Measurements from ENCODE around the gene IL32.
"Not testable (repeated sequence)": the region's sequence is repeated elsewhere in the genome, so short reads cannot be mapped to it uniquely, and the experiment has no call there.

IL32 gene

DNA sequence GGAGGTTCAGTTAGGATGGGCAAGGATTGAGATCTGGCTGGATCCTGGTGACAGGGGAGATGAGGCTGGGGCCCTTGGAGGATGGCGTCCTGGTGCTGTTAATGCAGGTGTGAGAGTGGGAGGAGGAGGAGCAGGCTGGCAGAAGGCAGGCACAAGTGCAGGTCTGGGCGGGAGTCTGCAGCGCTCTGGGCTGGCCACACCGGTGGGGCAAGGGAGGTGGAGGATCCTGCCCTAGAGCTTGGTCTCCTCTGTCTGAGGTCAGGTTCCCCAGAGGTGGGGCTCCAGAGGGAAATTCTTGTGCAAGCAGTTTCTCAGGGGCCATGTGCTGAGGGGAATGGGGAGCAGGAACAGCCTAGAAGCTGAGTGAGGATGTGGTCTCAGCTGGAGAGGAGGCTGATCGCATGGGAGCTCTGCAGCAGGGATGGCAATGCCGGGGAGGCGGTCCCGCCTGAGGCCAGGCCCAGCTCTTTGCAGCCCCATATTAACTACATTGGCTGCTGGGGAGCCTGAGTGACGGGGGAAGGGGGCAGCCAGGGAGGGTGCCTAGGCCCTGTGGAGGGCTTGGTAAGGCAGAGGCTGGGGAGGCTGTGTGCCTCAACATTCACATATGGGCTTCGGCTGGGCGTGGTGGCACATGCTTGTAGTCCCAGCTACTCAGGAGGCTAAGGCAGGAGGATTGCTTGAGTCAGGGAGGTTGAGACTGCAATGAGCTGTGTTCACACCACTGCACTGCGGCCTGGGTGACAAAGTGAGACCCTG is 12.7 kb upstream of the IL32 start:
- DNase-seq: not testable (repeated sequence)

DNA sequence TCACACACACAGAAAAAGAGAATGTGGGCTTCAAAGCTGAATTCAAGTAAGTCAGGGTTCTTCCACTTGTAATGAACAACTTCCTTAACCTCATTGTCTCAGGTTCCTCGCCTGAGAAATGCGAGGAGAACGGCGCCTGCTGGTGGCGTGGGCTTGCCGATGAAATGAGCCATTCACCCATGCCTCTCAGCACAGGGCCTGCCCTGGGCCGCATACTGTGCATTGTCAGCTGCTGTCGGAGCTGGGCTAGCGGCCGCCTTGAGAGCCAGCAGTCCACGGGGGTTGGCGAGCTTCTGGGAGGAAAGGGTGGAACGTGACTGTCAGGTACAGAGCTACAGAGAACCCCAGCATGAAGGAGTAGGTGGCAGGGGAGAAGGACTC is 12.1 kb upstream of the IL32 start:
- not testable (repeated sequence) for DNase-seq

DNA sequence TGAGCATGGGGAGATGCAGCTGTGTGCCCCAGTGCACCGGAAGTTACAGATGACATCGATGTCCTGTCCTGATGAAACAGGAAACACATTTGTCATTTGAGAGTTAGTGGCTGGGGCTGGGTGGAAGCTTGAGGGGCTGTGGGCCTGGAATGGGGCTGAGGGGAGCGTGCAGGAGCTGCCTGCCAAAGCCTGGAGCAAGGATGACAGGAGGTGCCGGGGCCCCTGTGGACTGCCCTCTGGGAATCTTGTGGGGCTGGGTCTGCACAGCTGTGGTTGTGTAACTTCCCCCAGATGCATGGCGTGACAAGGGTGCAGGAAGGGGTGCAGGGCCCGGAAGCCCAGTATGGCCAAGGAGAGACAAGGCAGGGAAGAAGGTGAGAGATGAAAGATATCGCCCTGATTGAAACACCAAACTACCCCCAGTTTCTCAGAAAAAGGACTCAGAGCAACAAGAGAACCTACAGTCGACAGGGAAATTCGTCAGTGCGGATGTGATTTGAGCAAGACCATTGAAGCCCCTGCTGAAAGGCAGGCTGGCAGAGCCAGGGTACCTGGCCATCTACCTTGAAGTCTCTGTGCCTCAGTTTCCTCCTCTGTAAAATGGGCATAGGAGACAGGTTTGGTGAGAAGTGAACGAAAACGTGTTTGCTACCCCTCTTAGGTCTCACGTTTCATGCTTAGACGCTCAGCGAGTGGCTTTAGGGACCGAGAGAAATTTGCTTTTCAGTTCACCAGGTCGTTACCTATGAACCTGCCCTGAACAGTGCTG is 10.3 kb upstream of the IL32 start:
- no peak for DNase-seq

DNA sequence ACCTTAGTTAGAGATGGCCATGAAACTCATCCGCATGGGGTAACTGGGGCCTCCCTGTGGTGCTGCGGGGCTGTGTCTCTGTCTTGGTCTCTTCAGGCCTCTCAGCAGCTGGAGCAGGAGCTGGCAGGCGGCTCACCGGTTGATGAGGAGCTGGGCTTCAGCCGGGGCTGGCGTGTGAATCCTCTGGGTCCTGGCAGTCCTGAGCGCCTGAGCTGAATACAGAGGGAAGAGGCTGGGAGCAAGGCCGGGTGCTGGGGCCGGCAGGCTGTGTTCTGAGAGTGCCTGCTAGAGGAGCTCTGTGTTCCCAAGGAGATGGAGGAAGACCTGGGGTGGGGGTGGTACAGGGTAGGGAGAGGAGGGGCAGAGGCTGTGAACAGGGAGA is 9.7 kb upstream of the IL32 start:
- DNase-seq: not testable (repeated sequence)

DNA sequence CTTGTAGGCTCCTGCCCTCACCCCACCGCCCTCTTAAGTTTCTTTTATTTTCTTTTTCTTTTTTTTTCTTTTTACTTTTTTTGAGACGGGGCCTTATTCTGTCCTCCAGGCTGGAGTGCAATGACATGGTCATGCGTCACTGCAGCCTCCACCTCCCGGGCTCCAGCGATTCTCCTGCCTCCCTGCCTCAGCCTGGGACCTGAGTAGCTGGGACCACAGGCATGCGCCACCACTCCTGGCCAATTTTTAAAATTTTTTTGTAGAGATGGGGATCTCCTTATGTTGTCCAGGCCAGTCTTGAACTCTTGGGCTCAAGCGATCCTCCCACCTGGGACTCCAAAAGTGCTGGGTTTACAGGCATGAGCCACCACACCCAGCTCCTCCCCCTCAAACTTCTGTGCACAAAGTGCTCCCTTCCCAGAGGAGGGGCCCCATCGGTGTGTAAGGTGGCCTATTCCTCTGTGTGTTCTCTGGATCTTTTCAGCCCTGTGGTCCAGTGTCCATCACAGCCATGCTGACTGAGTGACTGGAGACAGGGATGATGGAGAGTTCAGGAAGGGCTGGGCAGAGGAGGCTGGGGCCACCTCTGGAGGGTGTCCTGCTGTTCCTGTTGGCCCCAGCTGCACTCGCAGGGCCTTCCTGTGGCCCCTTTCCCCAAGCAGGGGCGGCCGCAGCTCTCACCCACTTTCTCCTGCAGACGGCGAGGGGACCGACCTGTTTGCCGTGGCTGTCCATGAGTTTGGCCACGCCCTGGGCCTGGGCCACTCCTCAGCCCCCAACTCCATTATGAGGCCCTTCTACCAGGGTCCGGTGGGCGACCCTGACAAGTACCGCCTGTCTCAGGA is 8.9 kb upstream of the IL32 start:
- no peak for DNase-seq

DNA sequence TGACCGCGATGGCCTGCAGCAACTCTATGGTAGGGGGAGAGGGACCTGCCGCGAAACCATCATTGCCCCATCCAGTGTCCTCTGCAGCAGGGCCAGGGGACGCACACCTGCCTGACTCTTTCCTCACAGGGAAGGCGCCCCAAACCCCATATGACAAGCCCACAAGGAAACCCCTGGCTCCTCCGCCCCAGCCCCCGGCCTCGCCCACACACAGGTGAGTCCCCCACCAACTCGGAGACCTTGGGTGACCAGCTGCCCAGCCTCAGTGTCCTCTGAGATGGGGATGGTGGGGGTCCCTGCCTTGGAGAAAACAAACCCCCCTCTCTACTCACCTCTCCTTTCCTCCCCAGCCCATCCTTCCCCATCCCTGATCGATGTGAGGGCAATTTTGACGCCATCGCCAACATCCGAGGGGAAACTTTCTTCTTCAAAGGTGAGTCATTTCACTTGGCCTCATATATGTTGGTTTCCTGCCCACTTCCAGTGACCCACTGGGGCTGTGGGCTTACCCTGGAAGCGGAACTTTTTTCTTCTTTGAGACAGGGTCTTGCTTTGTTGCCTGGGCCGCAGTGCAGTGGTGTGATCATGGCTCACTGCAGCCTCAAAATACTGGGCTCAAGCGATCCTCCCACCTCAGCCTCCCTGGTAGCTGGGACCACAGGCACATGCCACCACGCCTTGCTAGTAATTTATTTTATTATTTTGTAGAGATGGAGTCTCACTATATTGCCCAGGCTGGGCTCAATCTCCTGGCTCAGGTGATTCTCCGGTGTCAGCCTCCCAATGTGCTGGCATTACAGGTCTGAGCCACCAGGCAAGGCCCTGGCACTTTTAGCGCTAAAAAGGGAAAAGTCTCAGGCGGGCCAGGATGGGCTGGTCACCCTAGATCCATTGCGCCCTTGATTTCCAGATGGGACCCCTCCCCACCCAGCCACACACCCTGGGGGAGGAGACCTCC is 8.0 kb upstream of the IL32 start:
- DNase-seq: no peak

DNA sequence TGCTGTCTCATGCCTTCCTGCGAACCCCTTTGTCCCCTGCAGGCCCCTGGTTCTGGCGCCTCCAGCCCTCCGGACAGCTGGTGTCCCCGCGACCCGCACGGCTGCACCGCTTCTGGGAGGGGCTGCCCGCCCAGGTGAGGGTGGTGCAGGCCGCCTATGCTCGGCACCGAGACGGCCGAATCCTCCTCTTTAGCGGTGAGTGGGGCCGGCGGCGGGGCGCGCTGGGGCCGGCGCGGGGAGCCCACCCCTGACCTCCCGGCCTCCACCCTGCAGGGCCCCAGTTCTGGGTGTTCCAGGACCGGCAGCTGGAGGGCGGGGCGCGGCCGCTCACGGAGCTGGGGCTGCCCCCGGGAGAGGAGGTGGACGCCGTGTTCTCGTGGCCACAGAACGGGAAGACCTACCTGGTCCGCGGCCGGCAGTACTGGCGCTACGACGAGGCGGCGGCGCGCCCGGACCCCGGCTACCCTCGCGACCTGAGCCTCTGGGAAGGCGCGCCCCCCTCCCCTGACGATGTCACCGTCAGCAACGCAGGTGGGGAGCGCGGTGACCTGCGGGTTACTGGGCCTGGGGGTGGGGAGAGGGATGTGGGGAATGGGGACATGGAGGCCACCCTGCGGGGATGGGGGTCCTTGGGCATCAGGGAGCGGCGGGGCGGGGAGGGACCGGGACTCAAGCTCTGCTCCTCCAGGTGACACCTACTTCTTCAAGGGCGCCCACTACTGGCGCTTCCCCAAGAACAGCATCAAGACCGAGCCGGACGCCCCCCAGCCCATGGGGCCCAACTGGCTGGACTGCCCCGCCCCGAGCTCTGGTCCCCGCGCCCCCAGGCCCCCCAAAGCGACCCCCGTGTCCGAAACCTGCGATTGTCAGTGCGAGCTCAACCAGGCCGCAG is 7.1 kb upstream of the IL32 start:
- DNase-seq: peak; percentile 44

DNA sequence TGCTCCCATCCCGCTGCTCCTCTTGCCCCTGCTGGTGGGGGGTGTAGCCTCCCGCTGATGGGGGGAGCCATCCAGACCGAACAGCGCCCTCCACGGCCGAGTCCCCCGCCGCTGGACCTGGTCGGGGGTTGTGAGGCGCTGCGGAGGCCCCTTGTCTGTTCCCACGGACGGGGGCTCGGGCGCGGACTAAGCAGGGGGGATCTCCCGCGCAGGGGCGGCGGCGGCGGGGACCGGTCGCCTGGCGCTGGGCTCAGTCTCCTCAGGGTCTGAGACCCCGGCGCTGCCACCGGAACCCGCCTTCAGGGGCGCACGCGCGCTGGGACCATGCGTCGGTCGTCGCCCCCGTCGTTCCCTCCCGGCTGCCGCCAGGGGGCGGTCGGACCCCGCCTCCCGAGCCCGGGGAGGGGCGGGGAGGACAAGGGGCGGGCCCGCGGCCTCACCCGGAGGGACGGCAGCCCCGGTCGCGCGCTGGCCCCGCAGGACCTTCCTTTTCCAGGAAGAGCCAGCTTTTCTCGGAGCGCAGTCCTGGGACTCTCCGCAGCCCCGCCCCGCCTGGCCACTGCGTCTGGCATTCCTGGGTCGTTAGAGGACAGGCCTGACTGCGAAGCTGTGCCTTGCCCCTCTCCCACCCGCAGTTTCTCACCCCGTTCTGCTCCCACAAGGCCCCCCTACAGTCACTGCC is 6.3 kb upstream of the IL32 start:
- DNase-seq: peak; percentile 82

DNA sequence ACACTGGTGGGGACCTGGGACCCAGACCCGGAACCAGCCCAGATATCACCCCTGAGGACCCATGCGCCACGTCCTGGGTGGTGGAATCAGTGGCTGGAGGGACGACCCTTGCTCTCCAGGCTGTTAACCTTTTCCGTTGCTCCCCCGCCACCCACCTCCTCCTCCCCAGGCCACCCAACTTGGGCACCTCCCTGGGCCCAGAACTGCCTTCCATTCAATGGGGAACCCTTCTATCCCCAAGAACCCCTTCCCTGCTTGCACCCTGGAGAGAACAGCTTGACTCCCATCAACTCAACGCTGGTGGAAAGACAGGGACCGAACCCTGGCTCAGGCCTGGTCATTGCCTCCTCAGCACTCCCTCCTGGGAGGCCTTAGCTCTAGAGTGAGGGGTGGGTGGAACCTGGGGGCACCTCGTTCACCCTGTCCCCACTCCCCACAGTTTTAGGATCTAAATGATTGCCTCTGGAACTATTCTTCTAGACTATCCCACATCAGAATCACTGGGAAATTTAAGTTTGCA is 5.7 kb upstream of the IL32 start:
- DNase-seq: no peak

DNA sequence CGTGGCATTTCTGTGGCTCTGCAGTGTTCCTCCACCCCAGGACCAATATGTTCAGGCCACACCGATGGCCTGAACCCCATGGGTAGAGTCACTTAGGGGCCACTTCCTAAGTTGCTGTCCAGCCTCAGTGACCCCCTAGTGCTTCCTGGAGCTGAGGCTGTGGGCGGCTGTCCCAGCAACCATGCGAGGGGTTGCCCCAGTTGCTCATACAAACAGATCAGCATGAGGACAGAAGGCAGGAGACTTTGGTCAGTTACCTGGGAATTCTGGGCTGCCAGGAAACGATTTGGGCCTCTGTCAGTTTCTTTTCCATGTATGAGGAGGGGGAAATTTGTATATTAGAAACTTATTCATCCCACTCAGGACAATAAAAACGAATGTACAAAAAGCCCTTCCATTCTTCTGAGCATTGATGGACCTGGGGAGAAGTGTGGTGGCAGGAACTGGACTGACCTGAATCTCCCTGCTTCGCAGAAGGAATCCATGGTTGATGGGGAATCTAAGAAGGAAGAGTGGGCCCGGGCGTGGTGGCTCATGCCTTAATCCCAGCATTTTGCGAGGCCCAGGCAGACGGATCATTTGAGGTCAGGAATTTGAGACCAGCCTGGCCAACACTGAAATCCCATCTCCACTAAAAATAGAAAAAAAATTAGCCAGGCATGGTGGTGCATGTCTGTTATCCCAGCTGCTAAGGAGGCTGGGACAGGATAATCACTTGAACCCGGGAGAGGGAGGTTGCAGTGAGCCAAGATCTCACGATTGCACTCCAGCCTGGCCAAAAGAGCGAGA is 4.9 kb upstream of the IL32 start:
- no peak for DNase-seq

DNA sequence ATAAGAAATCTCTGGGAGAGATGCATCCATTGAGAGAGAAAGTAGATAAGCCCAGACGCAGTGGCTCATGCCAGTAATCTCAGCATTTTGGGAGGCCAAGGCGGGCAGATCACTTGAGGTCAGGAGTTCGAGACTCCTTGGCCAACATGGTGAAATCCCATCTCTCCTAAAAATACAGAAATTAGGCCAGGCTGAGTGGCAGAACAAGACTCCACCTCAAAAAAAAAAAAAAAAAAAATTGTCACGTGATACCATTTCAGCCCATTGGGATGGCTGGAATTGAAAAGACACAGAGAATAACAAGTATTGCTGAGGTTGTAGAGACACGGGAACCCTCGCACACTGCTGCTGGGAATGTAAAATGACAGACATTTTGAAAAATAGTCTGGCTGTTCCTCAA is 2.9 kb upstream of the IL32 start:
- no peak for DNase-seq

DNA sequence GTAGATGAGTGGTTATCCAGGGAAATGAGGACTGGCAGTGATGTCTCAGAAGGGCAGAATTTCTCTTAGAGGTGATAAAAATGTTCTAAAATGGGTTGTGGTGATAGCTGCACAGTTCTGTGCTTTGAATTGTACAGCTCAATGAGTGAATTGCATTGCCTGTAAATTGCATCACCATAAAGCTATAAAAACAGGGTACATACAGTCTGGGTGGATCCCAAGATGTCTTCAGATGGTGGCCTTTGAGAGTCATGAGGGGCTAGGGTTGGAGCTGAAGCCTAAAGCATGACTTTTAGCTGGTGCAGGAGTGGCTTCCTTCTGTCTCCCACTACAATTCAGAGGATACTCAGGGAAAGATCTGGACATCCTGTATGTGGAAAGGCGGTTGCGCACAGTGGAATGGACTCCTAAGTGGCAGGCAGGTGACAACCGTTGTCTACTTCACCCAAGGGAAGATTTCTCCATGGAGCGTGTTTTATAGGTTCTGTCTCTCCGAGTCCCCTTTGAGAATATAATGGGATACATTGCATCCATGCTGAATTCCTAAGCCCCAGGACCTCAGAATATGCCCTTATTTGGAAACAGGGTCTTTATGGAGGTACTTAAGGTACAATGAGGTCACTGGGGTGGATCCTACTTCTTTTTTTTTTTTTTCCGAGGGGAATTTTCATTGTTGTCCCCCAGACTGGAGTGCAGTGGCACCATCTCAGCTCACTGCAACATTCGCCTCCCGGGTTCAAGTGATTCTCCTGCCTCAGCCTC is 1.6 kb upstream of the IL32 start:
- no peak for DNase-seq

DNA sequence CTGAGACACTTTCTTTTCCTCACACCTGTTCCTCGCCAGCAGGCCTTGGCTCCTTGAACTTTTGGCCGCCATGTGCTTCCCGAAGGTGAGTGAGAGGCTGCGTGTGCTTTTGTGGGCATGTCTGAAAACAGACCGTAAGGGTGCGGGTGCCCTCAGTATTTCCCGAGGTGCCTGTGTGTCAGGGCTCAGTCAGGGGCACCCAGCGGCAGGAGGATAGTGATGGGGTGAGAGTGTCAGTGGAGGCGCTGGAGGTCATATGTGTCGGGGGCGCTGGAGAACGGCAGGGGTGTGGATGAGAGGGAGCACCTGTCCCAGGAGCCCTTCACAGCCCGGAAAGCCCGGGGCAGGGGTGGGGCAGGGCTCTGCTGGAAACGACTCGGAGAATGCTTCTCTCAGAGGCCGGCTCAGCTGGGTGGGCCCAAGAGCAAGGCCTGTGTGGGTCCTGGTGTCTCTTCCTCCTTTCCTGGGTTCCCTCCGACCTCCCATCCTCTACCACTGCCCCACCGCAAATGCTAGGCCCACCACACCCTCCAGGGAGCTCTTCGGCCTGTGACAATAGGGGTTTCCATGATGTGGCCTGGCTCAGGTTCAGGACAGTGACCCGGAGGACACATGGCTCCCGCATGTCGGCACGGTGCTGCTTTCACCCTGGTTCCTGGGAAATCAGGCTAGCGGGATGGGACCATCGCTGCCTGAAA is 451 bp downstream of the IL32 start:
- DNase-seq: no peak

DNA sequence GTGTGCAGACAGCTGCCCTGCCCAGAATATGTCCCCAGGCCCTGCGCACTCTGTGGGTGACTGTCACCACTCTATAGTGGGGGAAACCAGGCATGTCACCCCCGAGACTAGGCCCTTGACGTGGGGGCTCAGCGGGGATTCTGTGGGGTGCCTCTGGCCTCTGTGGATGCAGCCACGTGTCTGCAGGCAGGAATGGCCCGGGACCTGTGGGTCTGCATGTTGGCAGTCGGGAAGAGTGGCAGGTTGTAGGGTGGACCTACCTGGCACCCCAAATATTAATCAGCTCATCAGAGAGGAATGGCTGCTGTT is 954 bp downstream of the IL32 start:
- DNase-seq: no peak

DNA sequence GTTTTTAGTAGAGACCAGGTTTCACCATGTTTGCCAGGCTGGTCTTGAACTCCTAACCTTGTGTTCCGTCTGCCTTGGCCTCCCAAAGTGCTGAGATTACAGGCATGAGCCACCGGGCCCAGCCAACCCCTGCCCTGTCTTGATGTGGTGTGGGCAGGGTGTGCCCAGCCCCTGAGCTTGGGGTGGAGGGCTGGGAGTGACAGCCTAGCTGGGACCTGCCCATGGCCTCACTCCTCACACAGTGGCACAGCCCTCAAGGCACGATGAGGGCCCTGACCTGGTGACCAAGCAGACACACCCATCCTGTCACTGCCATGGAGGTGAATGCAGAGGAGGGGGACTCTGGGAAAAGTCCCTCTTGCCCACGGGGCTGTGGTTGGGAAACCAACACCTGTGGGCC is 3.0 kb downstream of the IL32 start:
- no peak for DNase-seq

DNA sequence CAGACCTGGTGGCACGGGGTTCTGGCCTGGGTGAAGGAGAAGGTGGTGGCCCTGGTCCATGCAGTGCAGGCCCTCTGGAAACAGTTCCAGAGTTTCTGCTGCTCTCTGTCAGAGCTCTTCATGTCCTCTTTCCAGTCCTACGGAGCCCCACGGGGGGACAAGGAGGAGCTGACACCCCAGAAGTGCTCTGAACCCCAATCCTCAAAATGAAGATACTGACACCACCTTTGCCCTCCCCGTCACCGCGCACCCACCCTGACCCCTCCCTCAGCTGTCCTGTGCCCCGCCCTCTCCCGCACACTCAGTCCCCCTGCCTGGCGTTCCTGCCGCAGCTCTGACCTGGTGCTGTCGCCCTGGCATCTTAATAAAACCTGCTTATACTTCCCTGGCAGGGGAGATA is 3.7 kb downstream of the IL32 start:
- DNase-seq: not testable (repeated sequence)

DNA sequence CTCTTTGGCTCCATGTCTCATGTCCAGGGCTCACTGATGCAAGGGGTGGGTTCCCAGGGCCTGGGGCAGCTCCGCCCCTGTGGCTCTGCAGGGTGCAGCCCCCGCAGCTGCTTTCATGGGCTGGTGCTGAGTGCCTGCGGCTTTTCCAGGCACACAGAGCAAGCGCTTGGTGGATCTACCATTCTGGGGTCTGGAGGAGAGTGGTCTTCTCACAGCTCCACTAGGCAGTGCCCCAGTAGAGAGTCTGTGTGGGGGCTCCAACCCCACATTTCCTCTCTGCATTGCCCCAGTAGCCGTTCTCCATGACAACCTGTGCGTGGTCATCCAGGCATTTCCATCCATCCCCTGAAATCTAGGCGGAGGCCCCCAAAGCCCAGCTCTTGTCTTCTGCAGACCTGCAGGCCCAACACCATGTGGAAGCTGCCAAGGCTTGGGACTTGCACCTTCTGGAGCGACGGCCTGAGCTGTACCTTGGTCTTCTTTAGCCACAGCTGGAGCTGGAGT is 5.2 kb downstream of the IL32 start:
- DNase-seq: no peak

DNA sequence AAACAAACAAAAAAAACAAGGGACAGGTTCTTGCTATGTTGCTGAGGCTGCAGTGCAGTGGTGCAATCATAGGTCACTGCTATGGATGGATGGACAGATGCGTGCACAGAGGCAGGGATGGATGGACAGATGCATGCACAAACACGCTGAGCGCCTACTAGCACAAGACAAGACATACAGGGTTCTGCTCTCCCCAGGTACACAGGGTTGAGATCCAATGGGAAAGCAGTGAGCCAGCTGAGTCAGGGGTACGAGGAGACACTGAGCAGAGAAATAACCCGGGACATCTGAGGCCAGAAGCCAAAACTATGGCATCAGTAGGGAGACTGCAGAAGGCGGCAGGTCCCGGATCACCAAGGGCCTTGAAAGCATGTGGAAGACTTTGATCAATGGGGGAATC is 6.2 kb downstream of the IL32 start:
- no peak for DNase-seq

Measured in T-helper 9 cell (primary cell).